ENCODE data around the gene CLASP1. TPM values are rescaled to one million over a fixed set of nuclear protein-coding genes. Genes with fewer than 3 reads are reported as not detected.
A peak's percentile ranks its signal among the peaks of the same experiment; 100 is the strongest.

The CLASP1 gene
- total RNA-seq: 100 to 1,000 TPM in 1 of 4 donors, 10 to 100 TPM in 3; 14.1 to 110 (median 55.9) TPM

- peak; percentile 11 to 35 for TF ChIP-seq POLR2A (IDR thresholded peaks at IDR 0.05)
- TF ChIP-seq, protein P1, sequence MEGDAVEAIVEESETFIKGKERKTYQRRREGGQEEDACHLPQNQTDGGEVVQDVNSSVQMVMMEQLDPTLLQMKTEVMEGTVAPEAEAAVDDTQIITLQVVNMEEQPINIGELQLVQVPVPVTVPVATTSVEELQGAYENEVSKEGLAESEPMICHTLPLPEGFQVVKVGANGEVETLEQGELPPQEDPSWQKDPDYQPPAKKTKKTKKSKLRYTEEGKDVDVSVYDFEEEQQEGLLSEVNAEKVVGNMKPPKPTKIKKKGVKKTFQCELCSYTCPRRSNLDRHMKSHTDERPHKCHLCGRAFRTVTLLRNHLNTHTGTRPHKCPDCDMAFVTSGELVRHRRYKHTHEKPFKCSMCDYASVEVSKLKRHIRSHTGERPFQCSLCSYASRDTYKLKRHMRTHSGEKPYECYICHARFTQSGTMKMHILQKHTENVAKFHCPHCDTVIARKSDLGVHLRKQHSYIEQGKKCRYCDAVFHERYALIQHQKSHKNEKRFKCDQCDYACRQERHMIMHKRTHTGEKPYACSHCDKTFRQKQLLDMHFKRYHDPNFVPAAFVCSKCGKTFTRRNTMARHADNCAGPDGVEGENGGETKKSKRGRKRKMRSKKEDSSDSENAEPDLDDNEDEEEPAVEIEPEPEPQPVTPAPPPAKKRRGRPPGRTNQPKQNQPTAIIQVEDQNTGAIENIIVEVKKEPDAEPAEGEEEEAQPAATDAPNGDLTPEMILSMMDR (IDR thresholded peaks at IDR 0.05): no peak
- H3K4me1 ChIP-seq: peaks cover 0 to 8% of the 10 kb centered on the region in 2 donors
- peak within 1 kb of the TSS; percentile 96 to 97 for H3K27ac ChIP-seq
- peak within 1 kb of the TSS; percentile 96 to 99 for H3K4me3 ChIP-seq
- H3K9me3 ChIP-seq: no peaks in the 10 kb centered on the region
- no peaks in the 10 kb centered on the region for H3K36me3 ChIP-seq
- H3K27me3 ChIP-seq: no peaks in the 10 kb centered on the region
- intact Hi-C loops (cut with DNase I; ENCODE audit: low total_unique reads): loop anchor here (10.0 kb wide), 1 partner anchor 116 kb away; no protein-coding TSS in a partner anchor
- DNase-seq: no peak
Measured at GRCh38 chr2:121649149-121649595, at the start of gene CLASP1. Gene CLASP1 (minus strand): TSS chr2:121649462. CDS start chr2:121605895, 43,567 bp downstream.

DNA sequence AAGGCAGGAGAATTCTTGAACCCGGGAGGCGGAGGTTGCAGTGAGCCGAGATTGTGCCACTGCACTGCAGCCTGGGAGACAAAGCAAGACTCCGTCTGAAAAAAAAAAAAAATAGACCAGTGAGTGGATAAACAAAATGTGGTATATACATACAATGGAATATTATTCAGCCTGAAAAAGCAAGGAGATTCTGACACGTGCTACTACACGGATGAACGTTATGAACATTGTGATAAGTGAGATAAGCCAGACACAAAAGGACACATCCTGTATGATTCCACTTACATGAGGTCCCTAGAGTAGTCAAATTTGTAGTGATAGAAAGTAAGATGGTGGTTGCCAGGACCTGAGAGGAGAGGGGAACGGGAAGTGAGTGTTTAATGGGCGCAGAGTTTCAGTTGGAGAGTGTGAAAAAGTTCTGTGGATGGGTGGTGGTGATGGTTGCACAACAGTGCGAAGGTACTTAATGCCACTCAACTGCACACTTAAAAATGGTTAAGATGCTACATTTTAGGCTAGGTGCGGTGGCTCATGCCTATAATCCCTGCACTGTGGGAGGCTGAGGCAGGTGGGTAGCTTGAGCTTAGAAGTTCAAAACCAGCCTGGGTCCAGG, 49.2 kb upstream of the CLASP1 start:
- TF ChIP-seq, protein P1 (IDR thresholded peaks at IDR 0.05): no peak
- no peak overlapping the region for H3K27ac ChIP-seq
- no peaks in the 10 kb centered on the region for H3K4me1 ChIP-seq
- no peak overlapping the region for H3K4me3 ChIP-seq
- intact Hi-C loops (cut with DNase I; ENCODE audit: low total_unique reads): no loop called here
- no peaks in the 10 kb centered on the region for H3K27me3 ChIP-seq
- H3K9me3 ChIP-seq: no peaks in the 10 kb centered on the region
- H3K36me3 ChIP-seq: no peaks in the 10 kb centered on the region
- DNase-seq: no peak

- TF ChIP-seq POLR2A (IDR thresholded peaks at IDR 0.05): no peak
- TF ChIP-seq, protein P1 (IDR thresholded peaks at IDR 0.05): no peak
- Histone ChIP-seq H3K4me1 (no peaks in the 10 kb centered on the region), H3K27ac (no peak overlapping the region), H3K27me3 (no peaks in the 10 kb centered on the region), H3K4me3 (no peak overlapping the region), H3K9me3 (no peaks in the 10 kb centered on the region), H3K36me3 (no peaks in the 10 kb centered on the region)
- intact Hi-C loops (cut with DNase I; ENCODE audit: low total_unique reads): no loop called here
- DNase-seq: no peak
Measured at GRCh38 chr2:121697108-121697631, 47.9 kb upstream of the CLASP1 start.

DNA sequence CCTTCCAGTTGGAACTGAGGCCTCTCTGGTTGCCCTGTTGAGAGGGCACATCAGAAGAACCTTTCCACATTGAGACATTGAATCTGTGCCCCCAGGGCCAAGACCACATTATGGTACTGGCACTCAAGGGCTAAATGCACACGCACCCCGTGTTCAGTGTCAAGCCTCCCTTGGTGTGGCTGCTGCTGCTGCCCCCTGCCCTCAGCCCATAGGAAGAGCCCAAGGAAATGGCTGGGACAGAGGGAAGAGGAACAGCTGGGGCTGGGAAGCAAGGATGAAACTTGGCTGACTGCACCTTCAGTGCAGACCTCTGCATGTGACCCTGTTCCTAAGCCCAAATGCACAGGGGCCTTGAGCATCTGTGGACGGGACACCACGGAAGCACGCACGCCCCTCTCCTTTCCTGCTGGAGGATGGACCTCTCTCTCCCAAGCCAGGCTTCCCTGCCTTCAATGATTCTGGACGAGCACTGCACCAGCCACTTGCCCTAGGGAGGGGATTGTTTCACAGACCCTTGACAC, 47.2 kb upstream of the CLASP1 start:
- H3K4me1 ChIP-seq: no peaks in the 10 kb centered on the region
- DNase-seq: no peak
- TF ChIP-seq, protein P1 (IDR thresholded peaks at IDR 0.05): no peak
- TF ChIP-seq POLR2A (IDR thresholded peaks at IDR 0.05): no peak
- H3K27ac ChIP-seq: no peak overlapping the region
- H3K4me3 ChIP-seq: no peak overlapping the region
- intact Hi-C loops (cut with DNase I; ENCODE audit: low total_unique reads): no loop called here
- H3K27me3 ChIP-seq: no peaks in the 10 kb centered on the region
- H3K36me3 ChIP-seq: no peaks in the 10 kb centered on the region
- no peaks in the 10 kb centered on the region for H3K9me3 ChIP-seq

- intact Hi-C loops (cut with DNase I; ENCODE audit: low total_unique reads): no loop called here
- H3K27me3 ChIP-seq: no peaks in the 10 kb centered on the region
- no peaks in the 10 kb centered on the region for H3K4me1 ChIP-seq
- no peaks in the 10 kb centered on the region for H3K9me3 ChIP-seq
- no peak for DNase-seq
- no peak overlapping the region for H3K4me3 ChIP-seq
- no peak overlapping the region for H3K27ac ChIP-seq
- TF ChIP-seq, protein P1 (IDR thresholded peaks at IDR 0.05): no peak
- TF ChIP-seq POLR2A (IDR thresholded peaks at IDR 0.05): no peak
- H3K36me3 ChIP-seq: no peaks in the 10 kb centered on the region
Measured at GRCh38 chr2:121695171-121695451, 45.8 kb upstream of the CLASP1 start.
